ENCODE data around the gene STMND1. TPM values are rescaled to one million over a fixed set of nuclear protein-coding genes. Genes with fewer than 3 reads are reported as not detected.

Gene STMND1
- total and polyA plus RNA-seq, 7 donors: 0.27 to 2.1 (median 0.59) TPM; not detected in 3

- no peaks in the 10 kb centered on the region for H3K36me3 ChIP-seq
- H3K4me1 ChIP-seq: no peaks in the 10 kb centered on the region
- intact Hi-C loops (cut with DNase I): loop anchor here (1.0 to 10.0 kb wide), 6 partner anchors 120 to 968 kb away; partner anchors contain the start of genes FAM8A1 and NHLRC1
- H3K27ac ChIP-seq: no peak overlapping the region
- WGBS, 2 donors: 88 to 91% methylated on average over 8 of the region's 8 CpGs
- no peak for TF ChIP-seq POLR2A (IDR thresholded peaks at IDR 0.05)
- TF ChIP-seq EP300 (IDR thresholded peaks at IDR 0.05): no peak
- TF ChIP-seq POLR2AphosphoS5 (IDR thresholded peaks at IDR 0.05): no peak
- no peaks in the 10 kb centered on the region for H3K27me3 ChIP-seq
- H3K9me3 ChIP-seq: peaks cover 0 to 3% (median 0%) of the 10 kb centered on the region in 4 donors
- DNase-seq: no peak
- H3K4me3 ChIP-seq: no peak overlapping the region
Measured at GRCh38 chr6:17156966-17157365, 55.1 kb downstream of the STMND1 start.

GRCh38 chr6:17157617-17158016, 55.8 kb downstream of the STMND1 start:
- WGBS, 2 donors: 90 to 93% methylated on average over 2 of the region's 2 CpGs
- H3K36me3 ChIP-seq: no peaks in the 10 kb centered on the region
- no peak for DNase-seq
- H3K27ac ChIP-seq: no peak overlapping the region
- H3K4me3 ChIP-seq: no peak overlapping the region
- TF ChIP-seq CTCF (IDR thresholded peaks at IDR 0.05) (no peak), POLR2AphosphoS5 (IDR thresholded peaks at IDR 0.05) (no peak), POLR2A (IDR thresholded peaks at IDR 0.05) (no peak), EP300 (IDR thresholded peaks at IDR 0.05) (no peak)
- H3K9me3 ChIP-seq: peaks cover 0 to 1% (median 0%) of the 10 kb centered on the region in 4 donors
- no peaks in the 10 kb centered on the region for H3K4me1 ChIP-seq
- no peaks in the 10 kb centered on the region for H3K27me3 ChIP-seq
- intact Hi-C loops (cut with DNase I): loop anchor here (2.0 to 10.0 kb wide), 5 partner anchors 120 to 967 kb away; partner anchors contain the start of genes FAM8A1 and NHLRC1

GRCh38 chr6:17159240-17159639, 57.4 kb downstream of the STMND1 start:
- H3K9me3 ChIP-seq: no peaks in the 10 kb centered on the region
- H3K4me3 ChIP-seq: no peak overlapping the region
- no peak for TF ChIP-seq EP300 (IDR thresholded peaks at IDR 0.05)
- intact Hi-C loops (cut with DNase I): loop anchor here (5.0 to 10.0 kb wide), 4 partner anchors 118 to 966 kb away; partner anchors contain the start of genes FAM8A1 and NHLRC1
- no peak for DNase-seq
- H3K4me1 ChIP-seq: no peaks in the 10 kb centered on the region
- 17 to 63% methylated on average over 5 of the region's 5 CpGs for WGBS, 2 donors
- H3K27me3 ChIP-seq: no peaks in the 10 kb centered on the region
- no peaks in the 10 kb centered on the region for H3K36me3 ChIP-seq
- H3K27ac ChIP-seq: no peak overlapping the region

GRCh38 chr6:17161076-17161475, 59.2 kb downstream of the STMND1 start:
- no peaks in the 10 kb centered on the region for H3K36me3 ChIP-seq
- intact Hi-C loops (cut with DNase I): no loop called here
- H3K27ac ChIP-seq: no peak overlapping the region
- WGBS, 2 donors: 84 to 91% methylated on average over 2 of the region's 2 CpGs
- DNase-seq: no peak
- H3K4me1 ChIP-seq: no peaks in the 10 kb centered on the region
- no peaks in the 10 kb centered on the region for H3K9me3 ChIP-seq
- TF ChIP-seq EP300 (IDR thresholded peaks at IDR 0.05) (no peak), CTCF (IDR thresholded peaks at IDR 0.05) (no peak), POLR2AphosphoS5 (IDR thresholded peaks at IDR 0.05) (no peak), POLR2A (IDR thresholded peaks at IDR 0.05) (no peak)
- H3K27me3 ChIP-seq: no peaks in the 10 kb centered on the region
- H3K4me3 ChIP-seq: no peak overlapping the region

GRCh38 chr6:17165383-17165782, 63.5 kb downstream of the STMND1 start:
- no peaks in the 10 kb centered on the region for H3K36me3 ChIP-seq
- TF ChIP-seq EP300 (IDR thresholded peaks at IDR 0.05): no peak
- TF ChIP-seq POLR2AphosphoS5 (IDR thresholded peaks at IDR 0.05): no peak
- TF ChIP-seq CTCF (IDR thresholded peaks at IDR 0.05): no peak
- TF ChIP-seq POLR2A (IDR thresholded peaks at IDR 0.05): no peak
- intact Hi-C loops (cut with DNase I): no loop called here
- no peaks in the 10 kb centered on the region for H3K9me3 ChIP-seq
- H3K4me3 ChIP-seq: no peak overlapping the region
- no peaks in the 10 kb centered on the region for H3K4me1 ChIP-seq
- DNase-seq: no peak
- no peaks in the 10 kb centered on the region for H3K27me3 ChIP-seq
- WGBS, 2 donors: 73 to 88% methylated on average over 5 of the region's 5 CpGs
- no peak overlapping the region for H3K27ac ChIP-seq

Measured in sigmoid colon (tissue), 7 donors.